HepG2 (cell line): Measurements from ENCODE around the gene CD7. TPM values are rescaled to one million over a fixed set of nuclear protein-coding genes. Genes with fewer than 3 reads are reported as not detected.
A peak's percentile ranks its signal among the peaks of the same experiment; 100 is the strongest.

Experiments
- ATAC-seq: fragments of 200-7000 bp; cut with Tn5 transposase; 3 replicates; pipeline ENCODE4 v1.9.1; 2020; ENCODE audit warnings: mild to moderate bottlenecking, moderate library complexity
- BruUV-seq: library from RNA; stranded (reverse); fragments of 400-500 nt; replicated peaks from 2 replicates; lab custom pipeline; 2021; lab: Mats Ljungman, UMichigan
- CTCF ChIA-PET: fragments of 300-600 bp; formaldehyde crosslinking; extraction: SDS; loops from one replicate; lab custom pipeline; 2021; ENCODE audit warnings: low total read pairs, inconsistent platforms, low intra/inter-chr PET ratio; lab: Yijun Ruan, JAX
- POLR2A ChIA-PET: fragments of 350-600 bp; sonication (Branson Sonifier 250); formaldehyde crosslinking; loops from one replicate; lab custom pipeline; 2020; ENCODE audit warnings: antibody characterized with exemption, inconsistent platforms; lab: Yijun Ruan, JAX
- DNase-seq: peaks from one replicate; pipeline ENCODE4 v3.0.0-alpha.2; 2015; ENCODE audit warnings: low spot score
- FAIRE-seq: peaks from 3 replicates; lab custom pipeline; 2011; peaks lifted over from hg19 to GRCh38; lab: Jason Lieb, UNC
- H2AFZ ChIP-seq: one replicate; pipeline ENCODE4 v1.6.1; 2011; ENCODE audit warnings: low read length, inconsistent platforms
- H3K27ac ChIP-seq: fragments of 300-600 bp; 3 replicates; pipeline ENCODE4 v1.8.0; 2011; ENCODE audit warnings: mixed run types, mild to moderate bottlenecking, mixed read lengths, low read length, inconsistent platforms; ENCODE audit not compliant: insufficient read depth; ENCODE audit errors: extremely low read length
- H3K27me3 ChIP-seq, 2 experiments: fragments of 200-600 bp in 1 of 2; 2 replicates in 1 of 2; 3 replicates in 1 of 2; pipeline versions ENCODE4 v1.6.0 to v1.8.0; 2011; ENCODE audit warnings: low read length in 2 of 2, mild to moderate bottlenecking in 2 of 2, moderate library complexity in 2 of 2, inconsistent platforms in 1 of 2; ENCODE audit not compliant: insufficient read depth in 2 of 2, control insufficient read depth in 1 of 2
- H3K36me3 ChIP-seq, 2 experiments: fragments of 200-600 bp in 1 of 2; replicated peaks in 1 of 2; 2 replicates in 1 of 2; 3 replicates in 1 of 2; pipeline versions ENCODE4 v1.5.1 to v1.8.0; 2011; ENCODE audit warnings: low read length in 2 of 2, inconsistent platforms in 1 of 2; ENCODE audit not compliant: insufficient read depth in 2 of 2, control insufficient read depth in 1 of 2
- H3K4me1 ChIP-seq: 2 replicates; pipeline ENCODE4 v1.5.1; 2012; ENCODE audit warnings: low read length, inconsistent platforms; ENCODE audit not compliant: insufficient read depth
- H3K4me2 ChIP-seq: 2 replicates; pipeline ENCODE4 v1.6.0; 2011; ENCODE audit warnings: low read depth, low read length, inconsistent platforms
- H3K4me3 ChIP-seq, 3 experiments: fragments of 200-600 bp in 1 of 3; sonication (generic), shearing (Covaris generic) in 1 of 3; replicated peaks in 1 of 3; 2 replicates each; pipeline ENCODE4 v1.5.1; 2011 to 2016; ENCODE audit warnings: low read length in 3 of 3, inconsistent platforms in 2 of 3, low read depth in 2 of 3, mild to moderate bottlenecking in 2 of 3, control low read depth in 1 of 3, mixed read lengths in 1 of 3; ENCODE audit not compliant: insufficient read depth in 1 of 3
- H3K79me2 ChIP-seq: one replicate; pipeline ENCODE4 v1.6.1; 2011; ENCODE audit warnings: low read length, inconsistent platforms; ENCODE audit not compliant: insufficient read depth
- H3K9ac ChIP-seq: 2 replicates; pipeline ENCODE4 v1.6.0; 2011; ENCODE audit warnings: mild to moderate bottlenecking, low read depth, low read length, inconsistent platforms; ENCODE audit not compliant: insufficient read depth
- H3K9me3 ChIP-seq: 2 replicates; pipeline ENCODE4 v1.5.1; 2012; ENCODE audit warnings: mild to moderate bottlenecking, low read length
- H4K20me1 ChIP-seq: 2 replicates; pipeline ENCODE4 v1.6.0; 2011; ENCODE audit warnings: inconsistent platforms, mild to moderate bottlenecking, low read length, moderate library complexity; ENCODE audit not compliant: insufficient read depth
- CBFB ChIP-seq: sonication (generic); formaldehyde crosslinking; IDR thresholded peaks from 2 replicates; pipeline ENCODE4 v1.4.0; 2020; ENCODE audit warnings: missing genetic modification reagents
- IRF2 ChIP-seq: IDR thresholded peaks from 2 replicates; pipeline ENCODE4 v1.6.1; 2018; ENCODE audit warnings: missing genetic modification reagents, missing compliant biosample characterization
- KLF13 ChIP-seq: sonication (generic); formaldehyde crosslinking; IDR thresholded peaks from 2 replicates; pipeline ENCODE4 v1.4.0; 2020; ENCODE audit warnings: mild to moderate bottlenecking, missing genetic modification reagents
- NR2F2 ChIP-seq: IDR thresholded peaks from 2 replicates; pipeline ENCODE4 v1.6.1; 2012; ENCODE audit warnings: low read depth, inconsistent platforms, borderline replicate concordance
- TMF1 ChIP-seq: sonication (generic); formaldehyde crosslinking; IDR thresholded peaks from 2 replicates; pipeline ENCODE4 v1.8.1; 2022; ENCODE audit warnings: low read depth, missing genetic modification reagents
- ZMYM2 ChIP-seq: sonication (generic); formaldehyde crosslinking; IDR thresholded peaks from 2 replicates; pipeline ENCODE4 v1.8.0; 2022; ENCODE audit warnings: mild to moderate bottlenecking, missing genetic modification reagents
- ZNF296 ChIP-seq: sonication (generic); formaldehyde crosslinking; conservative IDR thresholded peaks from 2 replicates; pipeline ENCODE4 v1.5.0; 2020; ENCODE audit warnings: mild to moderate bottlenecking, missing genetic modification reagents
- ZNF430 ChIP-seq: sonication (generic); formaldehyde crosslinking; IDR thresholded peaks from 2 replicates; pipeline ENCODE4 v1.9.0; 2021; ENCODE audit warnings: mild to moderate bottlenecking, missing genetic modification reagents
- ZNF75D ChIP-seq: sonication (generic); formaldehyde crosslinking; IDR thresholded peaks from 2 replicates; pipeline ENCODE4 v1.8.1; 2023; ENCODE audit warnings: missing genetic modification reagents, mild to moderate bottlenecking, borderline replicate concordance
- ZNF800 ChIP-seq: sonication (generic); formaldehyde crosslinking; IDR thresholded peaks from 2 replicates; pipeline ENCODE4 v1.4.0; 2020; ENCODE audit warnings: missing genetic modification reagents
- WGBS: methylation state at CpG from one replicate; pipeline ENCODE4 v1.1.6; 2017; ENCODE audit warnings: low lambda C conversion rate; 5-methylcytosine and 5-hydroxymethylcytosine counted together
- in situ Hi-C: cut with HindIII; loops from 2 replicates; pipeline ENCODE4 v1.10.0; 2017; ENCODE audit warnings: low pct_unique_long_range_greater_than_20kb; ENCODE audit not compliant: extremely low pct_ligation_motif_present
- intact Hi-C: fragments of 100-400 bp; cut with micrococcal nuclease; formaldehyde crosslinking; loops from one replicate; pipeline ENCODE4 v1.10.0; 2022; ENCODE audit not compliant: unreplicated experiment
- polyA plus RNA-seq, 8 experiments: library from polyadenylated mRNA; depleted of rRNA in 3 of 8; stranded (reverse) in 7 of 8; unstranded in 1 of 8; fragments of >200 nt; fragmentation: Illumina TruSeq in 4 of 8; extraction: Trizol in 4 of 8; gene quantifications; 2 replicates each; pipeline versions ENCODE4 v1.2.1 to v1.2.3, GENCODE V29; 2011 to 2016; ENCODE audit warnings: low read depth in 4 of 8, missing spikeins in 1 of 8, mixed read lengths in 1 of 8; ENCODE audit not compliant: insufficient read depth in 1 of 8
- total RNA-seq, 5 experiments: library from RNA; depleted of rRNA; stranded (reverse); fragments of >200 nt; fragmentation: Illumina TruSeq; extraction: Trizol; gene quantifications; 2 replicates each; pipeline ENCODE4 v1.2.3, GENCODE V29; 2016; ENCODE audit warnings: low read depth in 1 of 5
- TF ChIP-seq, protein P1 (sequence below): IDR thresholded peaks from 2 replicates; pipeline ENCODE4 v1.6.1; 2012; ENCODE audit warnings: inconsistent platforms
- TF ChIP-seq, protein P2 (sequence below): sonication (generic); formaldehyde crosslinking; IDR thresholded peaks from 2 replicates; pipeline ENCODE4 v1.4.0; 2020; ENCODE audit warnings: missing genetic modification reagents

The CD7 gene
- total and polyA plus RNA-seq, 2 of the 13 experiments (the other 11 are each of a cell fraction or from before 2014, with no cell fraction given): 67.6 to 76.4 TPM

DNA sequence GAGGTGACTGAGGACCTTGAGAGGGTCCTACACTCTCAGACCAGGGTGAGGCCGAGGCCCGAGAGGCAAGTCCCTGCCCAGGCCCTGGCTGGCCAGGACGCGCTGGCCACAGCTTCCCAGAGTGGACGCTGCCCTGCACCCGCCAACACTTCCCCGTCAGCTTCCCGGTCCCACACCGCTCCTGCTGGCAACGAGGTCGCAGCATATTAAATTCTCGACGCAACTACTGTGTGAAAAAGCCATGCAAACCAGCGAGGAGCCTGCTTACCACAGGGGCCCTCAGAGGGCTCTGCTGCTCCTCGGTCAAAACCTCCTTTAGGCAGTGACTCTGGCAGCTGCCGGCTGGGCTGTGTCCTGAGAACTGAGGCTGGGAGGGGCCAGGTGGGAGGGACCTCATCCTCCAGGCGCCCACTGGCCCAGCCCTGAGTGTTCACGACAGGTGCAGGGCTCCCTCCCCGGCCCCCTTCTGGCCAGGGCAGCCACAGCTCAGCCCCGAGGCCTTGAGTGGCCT is 39.5 kb upstream of the CD7 start (continued):
- TF ChIP-seq, protein P1, sequence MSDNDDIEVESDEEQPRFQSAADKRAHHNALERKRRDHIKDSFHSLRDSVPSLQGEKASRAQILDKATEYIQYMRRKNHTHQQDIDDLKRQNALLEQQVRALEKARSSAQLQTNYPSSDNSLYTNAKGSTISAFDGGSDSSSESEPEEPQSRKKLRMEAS: peak; percentile 42; the same call in 1 of the 2 replicates
- TF ChIP-seq ZMYM2 (no peak), CBFB (CRISPR knock-in tag) (0 out of 2 replicates have a peak, but pooled peaks have one; percentile 15), TMF1 (no peak), KLF13 (CRISPR knock-in tag) (no peak), IRF2 (CRISPR knock-in tag) (0 out of 2 replicates have a peak, but pooled peaks have one; percentile 16), ZNF296 (CRISPR knock-in tag) (0 out of 2 replicates have a peak, but pooled peaks have one; percentile 60)
- TF ChIP-seq, protein P2, sequence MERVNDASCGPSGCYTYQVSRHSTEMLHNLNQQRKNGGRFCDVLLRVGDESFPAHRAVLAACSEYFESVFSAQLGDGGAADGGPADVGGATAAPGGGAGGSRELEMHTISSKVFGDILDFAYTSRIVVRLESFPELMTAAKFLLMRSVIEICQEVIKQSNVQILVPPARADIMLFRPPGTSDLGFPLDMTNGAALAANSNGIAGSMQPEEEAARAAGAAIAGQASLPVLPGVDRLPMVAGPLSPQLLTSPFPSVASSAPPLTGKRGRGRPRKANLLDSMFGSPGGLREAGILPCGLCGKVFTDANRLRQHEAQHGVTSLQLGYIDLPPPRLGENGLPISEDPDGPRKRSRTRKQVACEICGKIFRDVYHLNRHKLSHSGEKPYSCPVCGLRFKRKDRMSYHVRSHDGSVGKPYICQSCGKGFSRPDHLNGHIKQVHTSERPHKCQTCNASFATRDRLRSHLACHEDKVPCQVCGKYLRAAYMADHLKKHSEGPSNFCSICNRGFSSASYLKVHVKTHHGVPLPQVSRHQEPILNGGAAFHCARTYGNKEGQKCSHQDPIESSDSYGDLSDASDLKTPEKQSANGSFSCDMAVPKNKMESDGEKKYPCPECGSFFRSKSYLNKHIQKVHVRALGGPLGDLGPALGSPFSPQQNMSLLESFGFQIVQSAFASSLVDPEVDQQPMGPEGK (CRISPR knock-in tag): peak; percentile 34; the same call in 1 of the 2 replicates

DNA sequence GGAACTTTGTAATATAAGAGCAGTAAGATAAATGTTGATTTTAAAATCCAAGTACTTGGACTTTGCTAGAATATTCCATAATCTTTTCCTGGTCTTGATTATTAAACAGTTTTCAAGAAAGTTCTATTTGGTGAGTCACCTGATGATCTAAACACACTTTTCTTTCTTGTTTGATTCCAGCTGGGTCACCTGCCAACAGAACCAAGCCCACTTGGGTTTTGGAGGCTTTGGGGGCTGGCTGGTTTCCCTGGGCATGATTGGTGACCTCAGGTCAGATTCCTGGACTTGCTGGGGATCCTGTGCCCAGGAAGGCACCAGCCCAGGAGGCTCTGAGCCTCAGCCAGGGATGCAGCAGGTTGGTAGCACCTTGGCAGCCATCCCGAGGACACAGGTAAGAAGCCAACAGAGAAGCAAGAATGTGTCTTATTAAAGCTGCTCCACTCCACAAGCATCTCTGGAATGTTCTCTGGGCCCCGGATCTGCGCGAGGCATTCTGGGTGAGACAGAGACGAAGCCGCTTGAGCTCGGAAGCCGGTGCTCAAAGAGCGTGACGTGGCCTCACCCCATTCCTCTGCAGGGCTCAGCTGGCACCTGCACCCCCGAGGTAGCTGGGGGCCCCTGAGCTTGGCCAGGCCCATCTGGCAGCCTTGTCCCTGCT is 38.5 kb upstream of the CD7 start:
- Histone ChIP-seq H3K27me3 (no peaks in the 10 kb centered on the region), H3K4me3 (peak overlapping the region in 2 of 3 experiments; percentile 17 to 57; a peak in 1 of 6 replicates), H3K36me3 (no peaks in the 10 kb centered on the region), H3K9me3 (no peaks in the 10 kb centered on the region), H3K4me2 (peak overlapping the region; percentile 68), H3K9ac (peak overlapping the region; percentile 9; the same call in 1 of the 2 replicates), H2AFZ (no peak overlapping the region), H3K79me2 (no peaks in the 10 kb centered on the region), H4K20me1 (no peaks in the 10 kb centered on the region), H3K27ac (no peak overlapping the region), H3K4me1 (peaks cover 86% of the 10 kb centered on the region)
- ChIA-PET CTCF (interaction anchor here (5.1 kb wide), 1 partner anchor 59 kb away, joined by 41 read pairs; no protein-coding TSS in a partner anchor), POLR2A (interaction anchor here (0.7 to 5.0 kb wide), 15 partner anchors 10 to 114 kb away, joined by 3 to 36 read pairs (median 4); no protein-coding TSS in a partner anchor)
- in situ Hi-C loops (loop anchor here (10.0 kb wide), 1 partner anchor 199 kb away; no protein-coding TSS in a partner anchor), intact Hi-C loops (no loop called here)
- no peak for DNase-seq
- FAIRE-seq: no peak
- ATAC-seq: no peak
- no TSS peak for BruUV-seq
- 30% methylated on average over 11 of the region's 11 CpGs for WGBS
- peak; percentile 58; the same call in 1 of the 2 replicates for TF ChIP-seq ZNF430 (CRISPR knock-in tag)
- no peak for TF ChIP-seq NR2F2
- 0 out of 2 replicates have a peak, but pooled peaks have one; percentile 24 for TF ChIP-seq ZNF800 (CRISPR knock-in tag)
- TF ChIP-seq ZNF75D (CRISPR knock-in tag): 0 out of 2 replicates have a peak, but pooled peaks have one; percentile 39
